H7 (cell line): ENCODE results near the gene NAA15. TPM values are rescaled to one million over a fixed set of nuclear protein-coding genes. Genes with fewer than 3 reads are reported as not detected.
"Not testable (repeated sequence)": the region's sequence is repeated elsewhere in the genome, so short reads cannot be mapped to it uniquely, and the experiment has no call there.

ENCODE experiments used
- DNase-seq: peaks from one replicate; pipeline ENCODE4 v3.0.0; 2012
- H3K27me3 ChIP-seq: 2 replicates; pipeline ENCODE4 v1.6.0; 2011; ENCODE audit warnings: mild to moderate bottlenecking, low read length; ENCODE audit not compliant: control insufficient read depth, insufficient read depth
- H3K36me3 ChIP-seq: replicated peaks from 2 replicates; pipeline ENCODE4 v1.5.1; 2011; ENCODE audit warnings: low read length; ENCODE audit not compliant: control insufficient read depth, insufficient read depth
- H3K4me3 ChIP-seq: 2 replicates; pipeline ENCODE4 v1.5.1; 2011; ENCODE audit warnings: low read depth, mild to moderate bottlenecking, control low read depth, low read length, moderate library complexity; ENCODE audit not compliant: insufficient read depth
- total RNA-seq: library from RNA; depleted of rRNA; stranded (reverse); fragments of >200 nt; shearing (Covaris generic); gene quantifications from 2 replicates; pipeline ENCODE4 v1.2.3, GENCODE V29; 2014

Gene NAA15
- total RNA-seq, 1 experiment from 2014 or later, result 60.5 TPM

GRCh38 chr4:139420652-139421051 is 119.3 kb downstream of the NAA15 start:
- no peaks in the 10 kb centered on the region for H3K27me3 ChIP-seq
- H3K36me3 ChIP-seq, result no peaks in the 10 kb centered on the region
- no peak overlapping the region for H3K4me3 ChIP-seq
- DNase-seq, result no peak

- peak; percentile 32 for DNase-seq
- Histone ChIP-seq H3K4me3 (no peak overlapping the region), H3K27me3 (no peaks in the 10 kb centered on the region), H3K36me3 (no peaks in the 10 kb centered on the region)
Observed at GRCh38 chr4:139436122-139436521, 134.8 kb downstream of the NAA15 start.

- Histone ChIP-seq H3K4me3 (no peak overlapping the region), H3K36me3 (no peaks in the 10 kb centered on the region), H3K27me3 (no peaks in the 10 kb centered on the region)
- DNase-seq, result no peak
Observed at GRCh38 chr4:139438141-139438540, 136.8 kb downstream of the NAA15 start.

- Histone ChIP-seq H3K36me3 (no peaks in the 10 kb centered on the region), H3K4me3 (no peak overlapping the region), H3K27me3 (no peaks in the 10 kb centered on the region)
- DNase-seq, result no peak
Observed at GRCh38 chr4:139441029-139441428, 139.7 kb downstream of the NAA15 start.

- no peak overlapping the region for H3K4me3 ChIP-seq
- H3K36me3 ChIP-seq, result no peaks in the 10 kb centered on the region
- H3K27me3 ChIP-seq, result no peaks in the 10 kb centered on the region
- DNase-seq, result no peak
Observed at GRCh38 chr4:139443661-139444060, 142.4 kb downstream of the NAA15 start.

- DNase-seq, H3K36me3 ChIP-seq, H3K4me3 ChIP-seq, H3K27me3 ChIP-seq: not testable (repeated sequence)
Observed at GRCh38 chr4:139444881-139445280, 143.6 kb downstream of the NAA15 start.

GRCh38 chr4:139447078-139447477 is 145.8 kb downstream of the NAA15 start:
- H3K36me3 ChIP-seq, DNase-seq, H3K27me3 ChIP-seq, H3K4me3 ChIP-seq: not testable (repeated sequence)

- no peaks in the 10 kb centered on the region for H3K36me3 ChIP-seq
- no peak for DNase-seq
- H3K27me3 ChIP-seq, result no peaks in the 10 kb centered on the region
- no peak overlapping the region for H3K4me3 ChIP-seq
Observed at GRCh38 chr4:139450586-139450985, 149.3 kb downstream of the NAA15 start.

GRCh38 chr4:139451997-139452396 is 150.7 kb downstream of the NAA15 start:
- H3K27me3 ChIP-seq, result no peaks in the 10 kb centered on the region
- H3K4me3 ChIP-seq, result no peak overlapping the region
- DNase-seq, result no peak
- no peaks in the 10 kb centered on the region for H3K36me3 ChIP-seq

- Histone ChIP-seq H3K4me3 (peak overlapping the region; percentile 90), H3K27me3 (no peaks in the 10 kb centered on the region), H3K36me3 (no peaks in the 10 kb centered on the region)
- peak; percentile 72 for DNase-seq
Observed at GRCh38 chr4:139453041-139453370, 151.7 kb downstream of the NAA15 start.

GRCh38 chr4:139453371-139454110 is 152.2 kb downstream of the NAA15 start:
- Histone ChIP-seq H3K4me3 (peak overlapping the region; percentile 90), H3K27me3 (no peaks in the 10 kb centered on the region), H3K36me3 (no peaks in the 10 kb centered on the region)
- DNase-seq, result peak; percentile 95

- no peak for DNase-seq
- H3K4me3 ChIP-seq, result peak within 1 kb of the TSS; percentile 90
- H3K27me3 ChIP-seq, result no peaks in the 10 kb centered on the region
- H3K36me3 ChIP-seq, result no peaks in the 10 kb centered on the region
Observed at GRCh38 chr4:139454111-139455045, 153.1 kb downstream of the NAA15 start, which contains the start of gene RAB33B. Gene RAB33B (plus strand): TSS chr4:139454121. CDS start chr4:139454196, 75 bp downstream.

GRCh38 chr4:139455126-139455538 is 153.8 kb downstream of the NAA15 start:
- Histone ChIP-seq H3K36me3 (no peaks in the 10 kb centered on the region), H3K27me3 (no peaks in the 10 kb centered on the region), H3K4me3 (peak overlapping the region; percentile 90)
- DNase-seq, result no peak

GRCh38 chr4:139457318-139457717 is 156.0 kb downstream of the NAA15 start:
- H3K27me3 ChIP-seq, result no peaks in the 10 kb centered on the region
- H3K36me3 ChIP-seq, result no peaks in the 10 kb centered on the region
- no peak for DNase-seq
- H3K4me3 ChIP-seq, result no peak overlapping the region

GRCh38 chr4:139458543-139458942 is 157.2 kb downstream of the NAA15 start:
- H3K27me3 ChIP-seq, result no peaks in the 10 kb centered on the region
- no peak overlapping the region for H3K4me3 ChIP-seq
- DNase-seq, result no peak
- no peaks in the 10 kb centered on the region for H3K36me3 ChIP-seq
